Adrenal gland (tissue), 5 donors: Measurements from ENCODE around the gene LTN1.

Experiments
- POLR2A ChIP-seq, 2 donors: fragments of 450-650 bp; IDR thresholded peaks; one replicate each; pipeline ENCODE4 v1.6.1; 2017; ENCODE audit warnings: antibody characterized with exemption in 2 of 2, mild to moderate bottlenecking in 2 of 2, moderate library complexity in 1 of 2
- TF ChIP-seq, protein P1 (sequence below), 6 experiments: fragments of 450-650 bp in 4 of 6; fragments of 200-600 bp in 2 of 6; sonication (generic) in 1 of 6; IDR thresholded peaks; 1 replicate in 5 of 6; 2 replicates in 1 of 6; pipeline versions ENCODE4 v1.5.1 to v1.8.0; 2016 to 2021; ENCODE audit warnings: antibody characterized with exemption in 6 of 6, mild to moderate bottlenecking in 2 of 6, moderate library complexity in 1 of 6
- donor health status: DM: no; HTN: no; CAD: no.

DNA sequence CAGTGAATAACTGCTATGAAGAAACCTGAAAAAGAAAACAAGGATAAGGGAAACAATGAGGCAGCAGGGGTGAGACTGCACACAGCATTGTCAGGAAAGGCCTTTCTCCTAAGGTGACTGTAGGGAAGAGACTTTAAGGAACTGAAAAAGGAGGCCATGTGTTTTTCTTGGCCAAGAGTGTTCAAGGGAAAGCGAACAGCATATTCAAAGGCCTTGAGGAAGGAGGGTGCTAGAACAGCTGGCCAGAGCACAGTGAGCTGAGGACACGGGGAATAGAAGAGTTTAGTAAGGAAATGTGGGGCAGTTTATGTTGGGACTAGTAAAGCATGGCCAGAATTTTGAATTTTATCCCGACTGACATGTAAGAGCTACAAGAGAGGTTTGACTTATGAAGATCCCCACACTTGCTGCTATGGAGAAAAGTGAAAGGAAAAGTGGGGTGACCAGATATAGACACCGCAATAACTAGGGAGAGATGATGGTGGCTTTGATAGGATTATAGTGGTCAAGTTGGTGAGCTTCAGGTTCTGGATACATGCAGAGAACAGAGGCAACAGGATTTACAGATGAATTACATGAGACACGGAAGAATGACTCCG lies 25.1 kb upstream of the LTN1 start:
- no peak for TF ChIP-seq POLR2A (IDR thresholded peaks at IDR 0.05)
- TF ChIP-seq, protein P1, sequence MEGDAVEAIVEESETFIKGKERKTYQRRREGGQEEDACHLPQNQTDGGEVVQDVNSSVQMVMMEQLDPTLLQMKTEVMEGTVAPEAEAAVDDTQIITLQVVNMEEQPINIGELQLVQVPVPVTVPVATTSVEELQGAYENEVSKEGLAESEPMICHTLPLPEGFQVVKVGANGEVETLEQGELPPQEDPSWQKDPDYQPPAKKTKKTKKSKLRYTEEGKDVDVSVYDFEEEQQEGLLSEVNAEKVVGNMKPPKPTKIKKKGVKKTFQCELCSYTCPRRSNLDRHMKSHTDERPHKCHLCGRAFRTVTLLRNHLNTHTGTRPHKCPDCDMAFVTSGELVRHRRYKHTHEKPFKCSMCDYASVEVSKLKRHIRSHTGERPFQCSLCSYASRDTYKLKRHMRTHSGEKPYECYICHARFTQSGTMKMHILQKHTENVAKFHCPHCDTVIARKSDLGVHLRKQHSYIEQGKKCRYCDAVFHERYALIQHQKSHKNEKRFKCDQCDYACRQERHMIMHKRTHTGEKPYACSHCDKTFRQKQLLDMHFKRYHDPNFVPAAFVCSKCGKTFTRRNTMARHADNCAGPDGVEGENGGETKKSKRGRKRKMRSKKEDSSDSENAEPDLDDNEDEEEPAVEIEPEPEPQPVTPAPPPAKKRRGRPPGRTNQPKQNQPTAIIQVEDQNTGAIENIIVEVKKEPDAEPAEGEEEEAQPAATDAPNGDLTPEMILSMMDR (IDR thresholded peaks at IDR 0.05): no peak
